OCI-LY1 (cell line): ENCODE results near the gene GPRC5C.

Experiments used
- H2AFZ ChIP-seq: fragments of 200-600 bp; sonication (generic), shearing (Covaris generic); 2 replicates; pipeline ENCODE4 v1.6.0; 2014; ENCODE audit warnings: antibody characterized with exemption, mild to moderate bottlenecking, low read length
- H3F3A ChIP-seq: fragments of 200-600 bp; sonication (generic), shearing (Covaris generic); 2 replicates; pipeline ENCODE4 v1.6.0; 2014; ENCODE audit warnings: mild to moderate bottlenecking, antibody characterized with exemption, low read length, moderate library complexity; ENCODE audit not compliant: insufficient read depth
- H3K27ac ChIP-seq: fragments of 200-600 bp; sonication (generic); 2 replicates; pipeline ENCODE4 v1.5.1; 2014; ENCODE audit warnings: low read length, mixed run types, mild to moderate bottlenecking, low read depth; ENCODE audit not compliant: poor library complexity, severe bottlenecking
- H3K27me3 ChIP-seq: fragments of 200-600 bp; sonication (generic); 2 replicates; pipeline ENCODE4 v1.6.0; 2014; ENCODE audit warnings: antibody characterized with exemption, mild to moderate bottlenecking, low read length, moderate library complexity; ENCODE audit not compliant: insufficient read depth
- H3K36me3 ChIP-seq: fragments of 200-600 bp; sonication (generic); 2 replicates; pipeline ENCODE4 v1.6.1; 2014; ENCODE audit warnings: mild to moderate bottlenecking, antibody characterized with exemption, low read length, moderate library complexity, mixed read lengths; ENCODE audit not compliant: insufficient read depth
- H3K4me1 ChIP-seq: fragments of 200-600 bp; sonication (generic); 2 replicates; pipeline ENCODE4 v1.5.1; 2014; ENCODE audit warnings: mild to moderate bottlenecking, low read length, moderate library complexity; ENCODE audit not compliant: insufficient read depth, severe bottlenecking
- H3K4me2 ChIP-seq: fragments of 200-600 bp; sonication (generic), shearing (Covaris generic); 2 replicates; pipeline ENCODE4 v1.6.1; 2014; ENCODE audit warnings: low read length
- H3K4me3 ChIP-seq: fragments of 200-600 bp; sonication (generic); 2 replicates; pipeline ENCODE4 v1.5.1; 2014; ENCODE audit warnings: low read length, low read depth, mild to moderate bottlenecking, mixed read lengths; ENCODE audit not compliant: poor library complexity, severe bottlenecking
- H3K79me2 ChIP-seq: fragments of 200-600 bp; shearing (Covaris generic); 2 replicates; pipeline ENCODE4 v1.6.1; 2016; ENCODE audit warnings: mixed run types, low read length, mixed read lengths; ENCODE audit not compliant: insufficient read depth
- H3K9ac ChIP-seq: fragments of 200-600 bp; sonication (generic), shearing (Covaris generic); 2 replicates; pipeline ENCODE4 v1.6.1; 2014; ENCODE audit warnings: mild to moderate bottlenecking, low read length, mixed read lengths
- H3K9me2 ChIP-seq: fragments of 200-600 bp; sonication (generic), shearing (Covaris generic); 2 replicates; pipeline ENCODE4 v1.6.1; 2014; ENCODE audit warnings: low read depth, mild to moderate bottlenecking, low read length, mixed read lengths
- H3K9me3 ChIP-seq: fragments of 200-600 bp; shearing (Covaris generic); 2 replicates; pipeline ENCODE4 v1.6.1; 2014; ENCODE audit warnings: low read length, mixed read lengths
- H4K20me1 ChIP-seq: fragments of 200-600 bp; sonication (generic), shearing (Covaris generic); 2 replicates; pipeline ENCODE4 v1.6.0; 2016; ENCODE audit warnings: mild to moderate bottlenecking, low read length; ENCODE audit not compliant: insufficient read depth
- EZH2 ChIP-seq: fragments of 200-600 bp; sonication (generic), shearing (Covaris generic); IDR thresholded peaks from 2 replicates; pipeline ENCODE4 v1.8.0; 2017; ENCODE audit warnings: borderline replicate concordance, mixed run types, mild to moderate bottlenecking, antibody characterized with exemption, low read length, moderate library complexity, mixed read lengths
- TF ChIP-seq, protein P1 (sequence below): fragments of 200-600 bp; sonication (generic), shearing (Covaris generic); IDR thresholded peaks from 2 replicates; pipeline ENCODE4 v1.5.1; 2017; ENCODE audit warnings: mild to moderate bottlenecking, antibody characterized with exemption, low read length, moderate library complexity, mixed read lengths

The GPRC5C gene

DNA sequence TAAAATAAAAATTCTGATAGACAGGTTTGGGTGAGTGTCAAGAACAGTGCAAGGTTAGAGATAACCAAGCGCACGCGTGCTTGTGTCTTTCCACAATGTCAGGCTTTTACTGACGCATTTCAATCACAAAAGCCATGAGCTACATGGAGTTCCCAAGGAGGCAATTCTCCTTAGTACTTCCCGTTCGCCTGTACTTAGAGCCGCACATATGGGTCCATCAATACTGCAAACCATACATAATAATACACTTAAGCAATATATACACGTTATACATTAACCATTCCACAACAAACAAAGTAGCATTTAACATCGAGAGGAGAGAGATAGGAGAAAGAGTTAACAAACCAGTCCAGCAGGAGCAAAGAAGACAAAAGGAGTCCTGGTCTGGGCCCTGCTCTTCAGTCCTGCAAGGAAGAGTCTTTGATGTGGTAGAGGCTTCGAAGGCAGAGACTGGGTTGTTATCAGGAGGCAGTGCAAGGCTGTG, 11.9 kb upstream of the GPRC5C start:
- Histone ChIP-seq H3K9me2 (no peaks in the 10 kb centered on the region), H2AFZ (no peak overlapping the region), H4K20me1 (no peaks in the 10 kb centered on the region), H3F3A (no peaks in the 10 kb centered on the region), H3K4me2 (no peak overlapping the region), H3K79me2 (no peaks in the 10 kb centered on the region), H3K36me3 (no peaks in the 10 kb centered on the region), H3K9ac (no peak overlapping the region), H3K9me3 (no peaks in the 10 kb centered on the region), H3K4me1 (no peaks in the 10 kb centered on the region), H3K27ac (no peak overlapping the region), H3K27me3 (0 out of 2 replicates have a peak, but pooled peaks cover 3% of the 10 kb centered on the region), H3K4me3 (no peak overlapping the region)
- no peak for TF ChIP-seq EZH2
- TF ChIP-seq, protein P1, sequence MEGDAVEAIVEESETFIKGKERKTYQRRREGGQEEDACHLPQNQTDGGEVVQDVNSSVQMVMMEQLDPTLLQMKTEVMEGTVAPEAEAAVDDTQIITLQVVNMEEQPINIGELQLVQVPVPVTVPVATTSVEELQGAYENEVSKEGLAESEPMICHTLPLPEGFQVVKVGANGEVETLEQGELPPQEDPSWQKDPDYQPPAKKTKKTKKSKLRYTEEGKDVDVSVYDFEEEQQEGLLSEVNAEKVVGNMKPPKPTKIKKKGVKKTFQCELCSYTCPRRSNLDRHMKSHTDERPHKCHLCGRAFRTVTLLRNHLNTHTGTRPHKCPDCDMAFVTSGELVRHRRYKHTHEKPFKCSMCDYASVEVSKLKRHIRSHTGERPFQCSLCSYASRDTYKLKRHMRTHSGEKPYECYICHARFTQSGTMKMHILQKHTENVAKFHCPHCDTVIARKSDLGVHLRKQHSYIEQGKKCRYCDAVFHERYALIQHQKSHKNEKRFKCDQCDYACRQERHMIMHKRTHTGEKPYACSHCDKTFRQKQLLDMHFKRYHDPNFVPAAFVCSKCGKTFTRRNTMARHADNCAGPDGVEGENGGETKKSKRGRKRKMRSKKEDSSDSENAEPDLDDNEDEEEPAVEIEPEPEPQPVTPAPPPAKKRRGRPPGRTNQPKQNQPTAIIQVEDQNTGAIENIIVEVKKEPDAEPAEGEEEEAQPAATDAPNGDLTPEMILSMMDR, result no peak

- H3K36me3 ChIP-seq, result no peaks in the 10 kb centered on the region
- no peaks in the 10 kb centered on the region for H3K9me3 ChIP-seq
- no peak overlapping the region for H3K9ac ChIP-seq
- H3K9me2 ChIP-seq, result no peaks in the 10 kb centered on the region
- no peaks in the 10 kb centered on the region for H3F3A ChIP-seq
- no peaks in the 10 kb centered on the region for H4K20me1 ChIP-seq
- no peak overlapping the region for H3K4me2 ChIP-seq
- no peak overlapping the region for H3K27ac ChIP-seq
- H3K27me3 ChIP-seq, result 0 out of 2 replicates have a peak, but pooled peaks cover 3% of the 10 kb centered on the region
- no peak overlapping the region for H3K4me3 ChIP-seq
- TF ChIP-seq, protein P1, result no peak
- no peak for TF ChIP-seq EZH2
- H2AFZ ChIP-seq, result no peak overlapping the region
- no peaks in the 10 kb centered on the region for H3K4me1 ChIP-seq
- no peaks in the 10 kb centered on the region for H3K79me2 ChIP-seq
These were observed 7.8 kb upstream of the GPRC5C start for GRCh38 chr17:74424117-74424516.

- H3K9ac ChIP-seq, result no peak overlapping the region
- no peak overlapping the region for H2AFZ ChIP-seq
- no peak overlapping the region for H3K27ac ChIP-seq
- H3K36me3 ChIP-seq, result no peaks in the 10 kb centered on the region
- H3K9me3 ChIP-seq, result no peaks in the 10 kb centered on the region
- no peaks in the 10 kb centered on the region for H4K20me1 ChIP-seq
- no peaks in the 10 kb centered on the region for H3F3A ChIP-seq
- no peaks in the 10 kb centered on the region for H3K79me2 ChIP-seq
- H3K27me3 ChIP-seq, result 0 out of 2 replicates have a peak, but pooled peaks cover 3% of the 10 kb centered on the region
- TF ChIP-seq EZH2, result no peak
- TF ChIP-seq, protein P1, result no peak
- no peaks in the 10 kb centered on the region for H3K4me1 ChIP-seq
- no peaks in the 10 kb centered on the region for H3K9me2 ChIP-seq
- H3K4me3 ChIP-seq, result no peak overlapping the region
- H3K4me2 ChIP-seq, result no peak overlapping the region
These were observed 7.2 kb upstream of the GPRC5C start for GRCh38 chr17:74424657-74425056.
